GM18870 (cell line): ENCODE data around the gene NEGR1.
A peak's percentile ranks its signal among the peaks of the same experiment; 100 is the strongest.

Experiments
- ATAC-seq: cut with Tn5 transposase; IDR thresholded peaks from one replicate; pipeline ENCODE4 v1.9.1; 2021; ENCODE audit warnings: moderate library complexity; ENCODE audit not compliant: unreplicated experiment

NEGR1 gene

DNA sequence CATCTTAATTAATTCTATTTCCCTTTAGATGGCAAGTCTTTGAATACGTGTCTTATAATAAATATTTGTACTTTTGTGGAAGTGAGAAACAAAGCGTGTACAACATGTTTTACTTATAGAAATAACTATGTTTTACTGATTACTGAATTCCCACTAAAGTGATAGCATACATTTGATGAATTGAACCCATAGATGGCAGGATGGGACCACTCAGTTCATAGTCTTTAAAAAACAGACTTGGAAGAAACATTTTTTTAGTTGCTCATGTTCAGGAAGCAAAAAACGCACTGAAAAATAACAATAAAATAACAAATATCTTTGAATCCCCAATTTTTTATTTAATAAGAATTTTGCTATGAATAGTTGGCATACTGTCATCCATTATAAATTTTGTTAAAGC lies 694.4 kb downstream of the NEGR1 start:
- no peak for ATAC-seq

DNA sequence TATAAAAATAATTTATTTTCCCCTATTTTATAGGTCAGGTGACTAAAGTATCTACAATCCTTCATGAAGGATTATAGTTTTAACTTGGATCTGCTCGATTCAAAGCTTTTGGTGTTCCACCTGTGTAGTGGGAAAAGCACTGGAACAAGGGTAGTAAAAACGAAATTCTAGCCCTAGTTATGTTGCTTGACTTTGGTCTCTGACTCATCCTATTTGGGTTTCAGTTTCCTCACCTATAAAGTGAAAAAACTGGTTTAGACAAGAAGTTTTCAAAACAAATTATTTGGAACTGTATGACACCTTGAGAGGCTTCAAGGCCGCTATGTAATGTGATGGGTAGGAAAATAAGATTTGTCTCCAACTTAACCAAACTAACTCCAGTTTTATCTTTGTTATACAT lies 696.3 kb downstream of the NEGR1 start:
- ATAC-seq, result peak; percentile 78

DNA sequence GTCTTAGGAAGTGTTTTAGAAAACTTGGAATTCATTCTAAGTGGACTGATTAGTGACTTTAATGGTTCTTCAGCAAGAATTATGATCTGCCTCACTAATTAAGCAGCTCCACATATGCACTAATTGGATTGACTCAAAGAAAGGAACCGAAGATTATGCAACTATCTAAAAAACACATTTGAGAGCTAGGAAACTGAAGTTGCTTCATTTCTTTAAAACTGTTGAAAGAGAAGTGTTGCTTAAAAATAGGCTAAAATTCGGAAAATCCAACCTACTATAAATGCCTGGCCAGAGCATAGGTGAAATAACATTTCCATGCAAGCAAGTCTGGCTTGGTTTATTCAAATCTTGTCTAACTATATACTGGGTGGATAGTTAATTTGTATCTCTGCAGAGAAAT lies 698.6 kb downstream of the NEGR1 start:
- no peak for ATAC-seq

DNA sequence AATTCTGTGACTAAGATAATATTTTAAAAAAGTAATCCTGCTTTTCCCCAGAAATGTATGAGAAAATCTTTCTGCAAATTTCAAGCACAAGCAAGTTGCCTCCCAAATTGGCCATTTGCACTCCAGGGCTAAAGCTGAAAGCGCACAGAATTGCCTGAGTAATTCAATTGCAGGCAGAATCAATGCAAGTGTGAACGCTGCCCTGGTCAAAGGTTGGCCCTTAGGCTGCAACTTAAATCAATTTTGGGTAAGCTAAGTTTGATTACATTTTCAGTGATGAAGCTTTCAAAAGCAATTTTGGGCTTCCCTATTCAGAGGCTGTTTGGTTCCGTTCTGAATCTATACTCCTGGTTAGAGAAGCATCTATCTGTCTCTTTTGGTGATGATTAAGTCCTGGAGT lies 699.7 kb downstream of the NEGR1 start:
- no peak for ATAC-seq

DNA sequence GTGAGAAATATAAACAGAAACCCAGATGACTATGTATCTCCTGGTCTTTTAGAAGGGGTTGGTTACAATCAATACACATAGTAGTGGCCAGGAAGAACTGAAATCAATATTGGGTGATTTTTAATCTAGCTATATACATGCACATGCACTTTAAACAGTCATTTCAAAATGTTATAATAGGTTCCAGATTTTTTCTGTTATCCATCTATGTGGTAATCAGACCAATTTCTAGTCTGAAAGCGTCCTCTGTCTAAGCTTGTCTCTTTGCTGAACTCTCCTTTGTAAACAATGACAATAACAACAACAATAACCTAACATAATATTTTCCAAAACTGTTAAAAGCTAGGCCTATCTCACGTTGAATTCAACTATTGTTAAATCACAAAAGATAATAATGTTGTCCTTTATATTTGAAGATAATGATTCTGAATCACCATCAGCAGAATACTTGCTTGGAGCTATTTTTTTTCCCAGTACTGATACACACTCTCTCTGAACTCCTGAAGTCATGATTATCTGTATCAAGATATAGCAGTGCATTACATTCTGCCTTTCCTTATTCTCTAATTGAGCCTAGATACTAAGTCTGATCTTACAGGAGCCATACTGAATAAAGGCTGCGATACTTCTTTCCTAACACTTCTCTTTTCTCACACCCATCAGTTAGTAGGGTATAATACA lies 704.7 kb downstream of the NEGR1 start:
- ATAC-seq, result no peak

DNA sequence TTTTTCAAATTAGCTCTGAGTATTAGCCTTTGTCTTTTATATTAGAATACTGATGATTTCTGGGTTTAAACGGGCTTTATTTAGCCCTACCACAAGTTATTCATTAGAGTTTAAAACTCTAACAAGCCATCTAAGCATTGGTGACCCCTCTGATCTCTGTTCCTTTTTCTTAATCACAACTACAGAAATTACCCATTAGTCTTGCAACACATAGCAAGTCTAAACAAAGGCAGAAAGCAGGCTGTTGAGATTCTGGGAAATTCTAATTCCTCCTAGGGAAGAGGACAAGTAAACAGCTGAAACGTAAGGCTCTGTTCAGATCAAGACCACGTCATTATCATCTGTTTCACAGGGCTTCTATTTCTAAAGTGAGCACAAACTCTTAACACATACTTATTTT lies 710.3 kb downstream of the NEGR1 start:
- peak; percentile 90 for ATAC-seq

DNA sequence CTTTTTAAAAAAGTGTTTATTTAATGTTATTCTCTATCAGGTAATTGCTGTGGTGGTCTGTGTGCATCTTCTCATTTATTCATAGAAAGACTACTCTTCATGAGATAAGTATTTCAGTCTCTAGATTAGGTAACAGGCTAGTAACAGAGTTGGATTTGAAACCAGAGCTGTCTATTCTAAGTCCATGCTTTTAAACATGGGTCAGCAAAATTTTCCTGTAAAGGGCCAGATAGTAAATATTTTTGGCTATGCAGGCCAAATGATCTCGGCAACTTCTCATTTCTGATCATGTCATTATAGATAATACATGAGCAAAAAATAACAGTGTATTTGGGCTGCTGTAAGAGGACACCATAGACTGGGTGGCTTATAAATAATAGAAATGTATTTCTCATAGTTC lies 715.9 kb downstream of the NEGR1 start:
- ATAC-seq, result no peak

DNA sequence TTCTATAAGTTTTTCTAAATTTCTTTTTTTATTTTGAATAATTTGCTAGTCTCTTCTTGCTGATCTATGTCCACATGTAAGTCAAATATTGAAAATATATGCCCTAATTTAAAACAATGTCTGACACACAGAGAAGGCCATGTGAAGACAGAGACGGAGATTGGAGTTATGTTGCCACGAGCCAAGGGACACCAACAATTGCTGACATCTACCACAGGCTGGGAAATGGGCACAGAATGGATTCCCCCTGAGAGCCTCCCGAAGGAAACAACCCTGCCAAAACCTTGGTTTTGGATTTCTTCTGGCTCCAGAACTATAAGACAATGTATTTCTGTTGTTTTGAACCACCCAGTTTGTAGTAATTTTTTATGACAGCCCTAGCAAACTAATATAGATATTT lies 716.5 kb downstream of the NEGR1 start:
- no peak for ATAC-seq

DNA sequence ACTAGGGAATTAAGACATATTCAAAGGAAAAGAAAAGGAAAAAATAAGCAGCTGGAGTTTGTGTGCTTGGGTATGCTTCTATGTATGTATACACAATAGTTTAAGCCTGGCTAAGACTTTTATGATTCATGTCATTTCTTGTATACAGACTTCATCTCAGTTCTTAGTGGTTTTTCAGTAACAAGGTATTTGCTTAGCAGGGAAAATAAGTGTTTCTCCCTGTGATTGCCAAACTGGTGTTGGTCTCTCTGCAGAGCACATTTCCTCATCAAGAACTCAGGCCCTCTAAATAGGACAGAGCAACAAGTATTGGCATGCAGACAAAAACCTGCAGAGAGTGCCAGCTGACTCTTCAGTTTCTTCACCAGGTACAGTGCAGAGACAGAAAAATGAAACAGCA lies 717.1 kb downstream of the NEGR1 start:
- no peak for ATAC-seq

DNA sequence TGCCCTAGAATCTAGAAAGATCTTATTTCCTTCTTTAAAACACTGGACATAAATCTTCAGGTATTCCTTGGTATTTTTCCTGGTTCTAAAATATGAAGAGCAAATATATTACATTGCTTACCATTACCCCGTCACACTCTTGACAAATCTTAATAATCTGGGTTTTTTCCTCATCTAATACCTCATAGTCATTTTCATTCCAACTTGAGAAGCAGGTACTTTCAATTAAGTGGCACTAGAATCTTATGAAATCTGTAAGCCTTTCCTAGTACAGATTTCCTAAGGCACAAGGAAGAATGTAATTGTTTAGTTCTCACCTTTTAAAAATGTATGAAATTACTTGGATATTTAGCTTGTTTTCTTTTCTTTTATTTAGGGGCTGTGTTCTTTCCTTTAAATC lies 720.0 kb downstream of the NEGR1 start:
- no peak for ATAC-seq

DNA sequence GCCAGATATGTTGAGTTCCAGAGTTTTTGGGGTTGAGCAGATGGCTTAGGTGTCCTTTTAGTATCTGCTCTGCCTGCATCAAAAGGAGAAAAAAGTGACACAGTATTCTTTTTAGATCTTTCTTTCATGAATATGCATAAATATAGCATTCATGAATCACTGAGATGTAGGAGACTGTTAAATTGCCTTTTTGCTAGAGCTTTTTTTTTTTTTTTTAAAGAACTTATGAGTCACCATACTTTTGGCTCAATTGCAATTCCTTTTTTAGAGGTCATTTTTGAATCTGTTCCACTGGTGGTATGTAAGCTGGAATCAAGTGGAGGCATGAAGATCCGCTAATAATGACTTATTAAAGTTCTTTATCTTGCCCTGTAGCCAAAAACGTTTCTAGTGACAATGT lies 720.6 kb downstream of the NEGR1 start:
- no peak for ATAC-seq

DNA sequence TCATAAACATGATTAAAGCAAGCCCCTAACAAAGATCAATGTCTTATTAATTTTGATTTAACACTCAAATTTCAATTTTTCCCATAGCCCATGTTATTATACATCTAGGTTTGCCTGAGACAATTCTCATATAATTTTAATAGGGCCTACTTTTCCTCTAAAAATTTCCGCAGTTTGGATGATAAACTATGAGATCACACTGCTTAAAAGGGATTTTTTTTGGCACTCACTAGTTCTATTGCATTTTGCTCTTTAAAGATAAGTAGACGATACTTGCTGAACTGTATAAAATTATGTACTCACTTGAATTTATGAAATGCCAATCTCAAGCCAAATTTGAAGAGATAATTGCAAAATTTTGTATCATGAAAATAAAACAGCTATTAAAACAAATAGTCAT lies 721.1 kb downstream of the NEGR1 start:
- no peak for ATAC-seq

DNA sequence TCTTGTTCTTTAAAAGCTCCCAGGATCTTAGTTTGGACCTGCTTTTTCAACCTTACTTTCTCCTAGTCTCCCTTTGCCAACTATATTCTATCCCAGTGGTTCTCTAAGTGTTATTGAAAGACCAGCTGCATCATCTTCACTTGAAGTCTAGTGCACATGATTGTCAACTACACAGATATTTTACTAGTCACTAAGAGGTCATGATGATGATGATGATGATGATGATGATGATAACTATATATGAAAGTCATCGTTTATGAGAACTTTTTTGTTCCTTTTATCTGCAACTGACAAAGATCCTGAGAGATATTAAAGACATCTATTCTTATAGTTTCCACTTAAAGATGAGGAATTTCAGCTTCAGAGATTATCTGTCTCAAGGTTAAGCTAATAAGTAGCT lies 722.5 kb downstream of the NEGR1 start:
- no peak for ATAC-seq

DNA sequence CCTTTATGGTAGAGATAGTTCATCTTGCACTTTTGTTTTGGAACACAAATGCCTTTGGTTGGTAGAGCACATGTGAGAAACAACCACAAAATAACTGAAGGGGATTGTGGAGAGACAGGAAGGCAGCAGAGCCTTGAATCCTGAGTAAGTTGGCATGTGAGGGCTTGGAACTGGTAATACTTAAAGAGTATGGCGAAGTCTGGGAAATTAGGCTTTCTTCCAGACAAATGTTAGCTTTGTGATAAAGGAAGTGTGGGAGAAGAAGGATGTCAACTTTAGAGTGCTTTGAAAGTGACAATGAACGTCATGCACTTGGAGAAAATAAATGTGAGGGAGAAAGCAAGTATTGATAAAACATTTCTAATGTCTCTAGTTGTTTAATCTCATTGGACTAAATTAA lies 725.2 kb downstream of the NEGR1 start:
- ATAC-seq, result no peak

DNA sequence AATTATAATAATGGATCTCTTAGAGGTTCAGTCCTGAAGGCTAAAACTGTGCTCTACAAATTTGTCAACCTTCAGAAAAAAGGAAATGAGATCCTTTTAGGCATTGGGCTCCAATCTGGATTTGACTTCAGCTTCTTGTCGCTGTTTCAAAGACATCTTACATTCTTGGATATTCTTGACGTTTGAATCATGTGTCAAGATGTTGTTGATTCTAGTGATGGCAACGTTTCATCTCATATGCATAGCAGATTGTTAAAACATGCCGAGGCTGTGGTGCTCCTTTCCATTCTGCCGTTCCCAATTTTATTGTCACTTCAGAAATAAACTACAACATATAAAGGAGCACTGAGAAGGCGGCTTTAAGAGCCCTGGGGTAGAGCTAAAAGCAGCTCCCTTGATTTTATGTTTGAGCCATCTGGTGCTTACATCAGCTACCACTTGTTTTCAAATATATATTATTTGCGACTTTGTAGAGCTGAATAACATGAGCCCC lies 733.9 kb downstream of the NEGR1 start:
- no peak for ATAC-seq

DNA sequence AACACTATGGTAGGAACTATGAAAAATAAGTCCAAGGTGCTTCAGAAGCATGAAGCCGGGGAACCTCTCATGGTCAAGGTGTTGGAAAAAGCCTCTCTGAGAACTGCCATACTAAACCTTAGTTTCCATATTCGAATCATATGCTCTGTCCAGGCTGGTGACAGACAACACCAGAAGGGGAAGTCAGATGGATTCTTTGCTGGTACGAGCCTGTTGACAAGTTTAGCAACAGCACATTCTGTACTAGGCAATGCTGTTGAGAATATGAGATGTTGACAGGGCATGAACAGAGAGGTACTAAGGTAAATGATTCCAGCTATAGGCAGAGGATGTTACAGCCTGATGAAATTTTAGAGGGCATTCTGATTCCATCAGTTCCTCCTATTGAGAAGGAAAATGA lies 740.2 kb downstream of the NEGR1 start:
- ATAC-seq, result no peak

DNA sequence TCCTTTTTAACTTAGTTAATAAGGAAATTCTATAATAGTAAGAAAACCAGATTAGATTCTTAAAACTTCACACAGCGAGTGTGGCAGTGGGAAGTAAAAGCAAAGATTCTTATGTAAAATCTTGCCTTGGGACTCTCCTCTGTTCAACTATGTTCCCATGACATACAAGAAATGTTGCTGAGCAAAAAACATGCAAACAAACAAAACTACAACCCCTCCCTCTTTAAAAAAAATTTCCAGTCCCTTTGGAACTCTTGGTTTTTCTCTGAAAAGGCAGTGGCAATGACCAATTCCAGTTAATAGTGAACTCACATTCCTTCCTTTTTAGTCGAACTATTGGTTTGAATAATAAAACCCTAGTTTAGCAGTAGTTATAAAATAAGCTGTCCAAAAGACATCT lies 748.4 kb downstream of the NEGR1 start:
- no peak for ATAC-seq

DNA sequence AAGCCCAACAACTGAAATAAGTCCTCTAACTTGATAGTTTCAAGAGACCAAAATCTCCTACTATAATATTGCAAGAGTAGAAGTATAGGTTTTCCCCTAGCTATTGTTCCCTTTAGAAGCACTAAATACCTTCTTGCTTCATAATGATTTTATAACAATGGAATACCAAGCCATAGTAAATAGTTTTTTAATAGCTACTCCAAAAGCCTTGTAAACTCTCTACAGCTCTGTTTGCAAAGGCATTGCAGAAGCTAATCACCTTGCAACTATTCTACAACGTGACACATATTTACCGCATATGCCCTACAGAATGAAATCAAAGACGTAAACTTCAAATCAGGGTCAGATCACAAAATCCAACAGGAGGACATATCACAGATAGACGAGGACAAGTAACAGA lies 750.0 kb downstream of the NEGR1 start:
- no peak for ATAC-seq

DNA sequence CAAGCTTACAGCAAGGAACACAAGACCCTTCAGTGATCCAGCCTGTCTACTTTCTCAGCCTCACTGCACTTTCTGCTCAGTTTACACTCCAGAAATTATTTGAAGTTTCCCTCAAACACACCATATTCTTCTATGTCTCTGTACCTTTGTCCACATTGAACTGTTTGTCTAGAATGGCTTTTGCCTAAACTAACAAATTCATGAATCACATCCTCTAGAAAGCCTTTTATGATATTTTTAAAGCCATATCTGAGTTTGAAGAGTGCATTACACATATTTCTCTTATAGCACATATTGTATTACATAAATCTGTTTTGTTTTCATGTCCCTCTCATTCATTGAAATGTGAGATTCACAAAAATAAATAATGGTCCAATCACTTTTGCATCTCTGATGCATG lies 755.5 kb downstream of the NEGR1 start:
- no peak for ATAC-seq

DNA sequence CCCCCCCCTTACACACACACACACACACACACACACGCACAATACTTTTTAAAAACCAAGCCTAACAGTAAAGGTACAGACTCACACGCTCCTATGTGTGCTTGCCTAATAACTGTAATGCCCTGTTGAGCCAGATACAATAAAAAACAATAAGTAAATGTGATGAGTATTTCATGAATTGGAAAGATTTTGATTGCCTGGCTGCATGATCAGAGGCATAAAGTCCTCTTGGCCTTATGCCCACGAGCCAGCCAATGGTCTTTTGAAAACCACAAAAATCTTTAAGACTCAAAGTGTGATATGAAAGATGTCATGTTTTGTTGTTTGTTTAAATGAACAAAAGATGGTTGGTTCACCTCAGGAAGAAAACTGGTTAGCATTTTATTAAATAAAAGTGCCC lies 759.6 kb downstream of the NEGR1 start:
- no peak for ATAC-seq

DNA sequence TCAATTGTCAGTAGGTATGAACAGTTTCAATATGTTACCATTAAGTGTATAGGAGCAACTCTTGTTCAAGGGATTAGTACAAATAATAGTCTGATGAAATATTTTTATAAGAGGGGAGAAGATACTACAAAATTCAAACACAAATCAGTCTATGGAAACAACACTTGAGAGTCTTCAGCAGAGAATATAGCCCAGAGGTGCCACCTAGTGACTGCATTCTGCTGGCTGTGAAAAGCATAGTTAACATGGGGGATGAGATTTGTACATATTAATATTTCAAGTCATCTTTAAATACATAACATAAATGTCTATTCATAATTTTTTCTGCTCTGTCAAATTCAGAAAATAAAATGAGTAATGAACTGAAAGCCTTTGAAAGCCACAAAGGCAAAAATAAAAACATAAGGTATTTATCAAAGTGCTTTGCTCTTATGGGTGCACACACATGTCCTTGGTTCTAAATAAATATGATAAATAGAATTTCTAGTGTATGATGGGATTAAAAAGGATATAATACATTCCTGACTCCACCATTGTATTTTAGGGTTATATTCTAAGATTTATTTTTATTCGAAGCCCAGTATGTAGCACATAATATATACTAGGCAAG lies 760.6 kb downstream of the NEGR1 start:
- ATAC-seq, result no peak

DNA sequence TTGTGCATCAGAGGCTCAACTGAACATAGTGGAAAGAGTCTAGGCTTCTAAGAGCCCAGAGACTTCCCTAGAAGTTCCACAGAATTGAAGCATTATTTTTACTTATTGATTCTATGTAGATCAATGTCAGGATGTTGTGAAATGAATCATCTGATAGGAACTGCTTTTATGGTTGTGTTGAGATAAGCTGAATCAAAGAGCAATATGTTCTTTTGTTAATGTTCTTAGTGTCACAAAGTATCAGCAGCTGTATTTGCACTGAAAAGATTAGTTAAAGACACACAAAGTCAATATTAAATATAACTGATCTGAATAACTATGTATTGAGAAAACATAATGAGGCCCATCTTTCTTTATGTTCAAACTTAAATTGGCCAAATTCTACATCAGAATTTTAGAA lies 770.8 kb downstream of the NEGR1 start:
- no peak for ATAC-seq

DNA sequence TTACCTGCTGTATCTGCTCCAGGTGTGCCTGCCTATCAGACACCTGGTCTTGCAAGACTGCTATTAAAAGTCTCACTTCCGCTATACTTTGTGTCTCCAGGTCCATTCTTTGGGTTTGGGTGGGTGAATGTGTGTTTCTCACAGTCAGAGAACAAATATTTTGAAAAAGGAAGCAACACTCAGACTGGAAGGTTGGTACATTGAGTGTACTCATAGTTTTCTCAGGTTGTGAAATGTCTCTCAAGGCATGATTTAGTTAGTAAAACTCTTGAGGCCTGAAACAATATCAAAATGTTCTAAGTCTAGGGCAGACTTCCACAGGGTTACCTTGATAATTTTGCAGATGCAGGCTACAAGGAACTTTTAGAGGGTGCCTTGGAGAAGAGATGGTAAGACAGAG lies 771.6 kb downstream of the NEGR1 start:
- ATAC-seq, result no peak
